HL-60/S4 treated with phorbol 12-myristate 13-acetate at 8.2 ng/mL for 4 days and 3 days (cell line): ENCODE data around the gene FLRT1.

Experiments
- in situ Hi-C: fragments of 300-500 bp; cut with MboI; formaldehyde crosslinking; loops from 2 replicates; pipeline ENCODE4 v1.15.0; 2022; ENCODE audit warnings: low sequenced_read_pairs

FLRT1 gene

DNA sequence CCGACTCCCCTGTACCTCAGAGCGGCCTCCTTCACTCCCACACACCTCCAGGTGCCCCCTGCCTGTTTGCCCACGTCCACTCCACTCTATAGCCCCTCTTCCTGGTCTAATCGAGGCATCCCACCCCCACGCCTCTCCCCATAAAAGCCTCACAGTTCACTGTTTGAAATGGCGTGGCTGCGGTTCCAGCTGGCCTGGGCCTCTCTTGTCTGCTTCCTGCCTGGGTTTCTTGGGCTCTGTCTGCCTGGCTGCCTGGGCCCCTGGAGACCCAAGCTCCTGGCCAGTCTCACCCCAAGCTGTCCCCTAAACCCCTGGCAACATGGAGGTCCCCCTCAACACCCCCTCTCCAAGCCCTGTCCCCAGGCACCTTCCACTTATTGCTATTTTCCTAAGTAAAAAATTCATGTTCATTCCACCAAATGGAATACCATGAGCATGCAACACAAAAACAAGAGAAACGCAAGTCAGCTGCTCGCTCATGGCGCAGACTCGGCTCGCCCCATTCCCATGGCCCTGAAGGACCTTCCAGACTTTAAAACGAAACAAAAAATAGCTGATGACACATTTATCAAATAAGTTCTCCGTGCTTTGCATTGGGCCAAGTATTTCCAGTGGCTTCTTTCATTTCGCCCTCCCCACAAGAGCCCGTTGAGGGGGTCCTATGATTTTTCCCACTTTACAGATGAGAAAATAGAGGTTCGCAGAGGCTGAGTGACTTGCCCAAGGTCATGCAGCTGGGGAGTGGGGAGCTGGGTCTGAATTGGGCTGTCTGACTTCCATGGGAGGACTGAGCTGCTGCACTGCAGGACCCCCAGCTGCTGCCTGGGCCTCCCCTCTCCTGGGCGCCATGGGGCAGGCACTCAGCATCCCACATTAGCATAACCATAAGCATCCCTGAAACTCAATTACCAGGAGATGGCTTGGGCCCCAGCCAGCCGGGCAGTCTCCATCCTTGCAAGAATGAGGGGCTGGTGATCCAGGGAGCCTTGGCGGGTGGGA is 11.7 kb upstream of the FLRT1 start:
- in situ Hi-C loops: no loop called here

- in situ Hi-C loops: no loop called here
Observed at GRCh38 chr11:64025205-64025604, 10.5 kb upstream of the FLRT1 start.

DNA sequence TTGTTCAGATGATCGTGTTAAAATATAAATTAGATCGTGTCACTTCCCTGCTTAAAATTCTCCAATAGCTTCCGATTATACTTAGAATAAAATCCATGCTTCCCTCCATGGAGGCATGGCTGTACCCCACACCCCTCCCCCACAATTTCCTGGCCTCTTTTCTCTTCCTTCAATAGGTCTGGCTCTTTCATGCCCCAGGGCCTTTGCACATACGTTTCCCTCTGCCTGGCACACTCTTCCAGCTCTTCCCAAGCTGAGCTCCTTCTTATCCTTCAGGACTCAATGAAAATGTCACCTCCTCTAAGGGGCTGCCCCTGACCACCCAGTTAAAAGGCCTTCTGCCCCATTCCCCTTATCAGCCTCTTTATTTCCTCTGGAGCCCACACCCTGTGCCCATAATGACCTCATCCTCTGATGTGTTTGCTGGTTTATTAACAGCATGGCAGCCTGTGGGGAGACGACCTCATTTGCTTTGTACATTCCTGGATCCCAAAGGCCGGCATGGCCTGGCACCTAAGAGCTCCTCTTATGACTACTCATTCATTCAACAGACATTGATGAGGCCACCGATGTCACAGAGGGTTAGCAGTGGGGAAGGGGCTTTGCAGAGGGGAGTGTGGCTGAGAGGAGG is 9.0 kb upstream of the FLRT1 start:
- in situ Hi-C loops: no loop called here

DNA sequence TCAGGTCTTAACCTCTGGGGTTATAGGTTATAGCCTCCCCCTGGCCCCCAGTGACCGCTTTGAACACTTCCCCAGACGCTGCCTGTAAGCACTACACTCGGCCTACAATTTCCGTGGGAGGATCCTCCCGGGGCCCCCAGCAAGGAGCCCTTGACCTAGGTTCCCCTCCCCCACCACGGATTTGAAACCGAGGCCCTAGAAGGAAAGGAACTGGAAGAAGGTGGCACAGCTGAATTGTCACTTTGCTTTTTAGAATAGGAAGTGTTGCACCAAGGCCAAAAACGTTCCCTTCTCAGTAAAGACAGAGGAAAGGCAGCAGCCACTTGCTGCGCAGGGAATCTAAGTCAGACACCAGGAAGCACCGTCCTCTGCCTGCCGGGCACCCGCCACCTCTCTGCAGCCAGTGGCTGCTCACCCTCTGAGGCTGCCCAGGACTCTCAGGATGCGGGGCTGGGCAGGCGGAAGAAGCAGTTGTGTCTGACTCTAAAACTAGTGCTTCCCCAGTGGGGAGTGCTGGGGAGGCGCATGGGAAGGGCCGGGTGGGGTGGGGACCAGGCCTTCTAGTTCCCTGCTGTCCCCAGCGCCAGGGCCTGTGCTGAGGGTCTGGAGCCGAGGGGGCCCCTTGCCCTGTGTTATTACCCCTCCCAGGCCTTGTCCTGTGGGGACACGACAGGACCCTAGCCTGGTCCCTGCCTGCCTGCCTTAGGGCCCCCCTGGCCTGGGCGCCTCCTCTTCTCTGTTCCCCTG is 7.9 kb upstream of the FLRT1 start:
- in situ Hi-C loops: no loop called here

DNA sequence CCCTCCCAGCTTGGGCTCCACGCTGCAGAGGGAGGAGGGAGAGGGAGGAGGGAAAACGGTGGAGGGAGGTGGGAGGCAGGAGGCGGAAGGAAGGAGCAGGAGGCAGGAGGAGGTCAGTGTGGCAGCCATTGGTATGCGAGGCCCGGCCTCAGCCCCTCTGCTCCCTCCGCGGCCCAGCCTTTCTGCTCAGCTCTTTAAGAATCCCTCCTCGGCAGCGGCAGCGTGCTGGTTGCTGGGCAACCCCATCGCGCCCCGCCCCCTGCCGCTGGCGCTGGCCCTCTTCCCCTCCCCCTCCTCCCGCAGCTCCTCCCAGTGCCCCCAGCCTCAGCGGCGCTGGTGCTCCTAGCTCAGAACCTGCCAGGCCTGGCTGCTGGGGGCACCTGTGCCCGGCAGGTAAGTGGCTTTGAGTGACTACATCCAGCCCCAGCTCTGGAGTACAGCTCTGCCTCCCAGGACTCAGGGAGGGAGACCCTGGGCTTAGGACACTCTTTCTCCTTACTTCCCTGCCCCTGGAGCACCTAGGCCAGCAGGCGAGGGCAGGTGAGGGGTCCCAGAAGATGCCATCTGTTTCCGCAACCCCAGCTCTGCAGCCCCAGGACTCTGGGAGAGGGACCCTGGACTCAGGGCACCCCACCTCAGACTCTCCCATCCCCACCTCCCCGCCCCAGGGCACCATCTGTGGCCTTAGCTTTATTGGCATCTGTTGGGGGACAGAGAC is 7.2 kb upstream of the FLRT1 start:
- in situ Hi-C loops: no loop called here

DNA sequence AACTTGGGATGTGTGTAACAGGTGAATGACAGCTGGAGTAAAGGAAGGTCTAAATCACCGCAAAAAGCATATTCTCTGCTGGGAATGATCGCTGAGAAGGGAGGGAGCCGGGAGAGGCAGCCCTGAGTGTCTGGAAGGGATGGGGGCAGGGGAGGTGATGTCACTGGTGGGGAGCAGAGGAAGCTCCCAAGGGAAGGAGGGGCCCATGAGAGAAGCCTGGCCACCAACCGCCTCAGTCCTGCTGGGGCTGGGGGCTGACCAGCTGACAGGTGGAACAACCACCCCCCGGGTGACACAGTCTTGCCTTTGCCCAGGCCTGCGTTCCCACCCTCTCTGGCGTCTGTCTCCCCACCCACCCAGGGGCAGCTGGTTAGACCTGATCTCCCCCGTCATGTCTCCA is 6.0 kb upstream of the FLRT1 start:
- in situ Hi-C loops: no loop called here

DNA sequence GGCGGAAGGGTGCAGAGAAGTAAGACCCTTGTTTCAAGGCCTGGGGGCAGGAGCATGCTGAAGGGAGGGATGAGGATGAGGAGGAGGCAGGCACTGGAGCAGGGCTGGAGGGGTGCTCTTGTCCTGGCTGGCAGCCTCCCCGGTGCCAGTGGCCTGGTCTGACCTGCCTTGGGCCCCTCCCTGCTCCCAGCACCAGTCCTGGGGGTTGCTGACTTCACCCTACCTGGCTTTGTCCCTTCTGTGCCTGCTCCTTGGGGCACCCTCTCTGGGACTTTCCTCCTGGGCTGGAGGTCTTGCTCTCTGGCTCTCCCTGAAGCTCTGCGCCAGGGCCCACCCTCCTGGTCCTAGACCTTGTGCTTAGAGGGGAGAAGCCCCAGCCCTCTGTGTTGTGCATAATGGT is 4.7 kb upstream of the FLRT1 start:
- in situ Hi-C loops: no loop called here

GRCh38 chr11:64032050-64032449 is 3.7 kb upstream of the FLRT1 start:
- in situ Hi-C loops: no loop called here

DNA sequence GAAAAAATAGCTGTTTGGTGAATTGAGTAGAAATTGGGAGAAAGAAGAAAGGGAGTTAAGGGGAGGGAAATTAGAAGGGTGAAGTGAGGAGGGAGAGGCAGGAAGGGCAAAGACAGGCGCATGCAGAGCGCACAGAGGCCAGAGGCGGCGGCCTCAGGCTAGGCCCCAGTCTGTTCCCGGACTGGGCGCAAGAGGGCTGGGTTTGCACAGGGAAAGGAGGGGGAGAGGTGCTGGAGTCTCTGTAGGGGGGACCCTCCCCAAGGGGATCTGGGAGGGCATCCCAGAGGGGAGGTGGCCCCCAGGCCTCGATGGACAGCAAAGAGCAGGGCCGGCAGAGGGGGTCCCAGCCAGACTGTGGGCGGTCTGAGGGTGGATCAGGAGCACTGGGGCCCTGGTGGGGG is 1.3 kb upstream of the FLRT1 start:
- in situ Hi-C loops: no loop called here

GRCh38 chr11:64035081-64035524 is 628 bp upstream of the FLRT1 start:
- in situ Hi-C loops: no loop called here

DNA sequence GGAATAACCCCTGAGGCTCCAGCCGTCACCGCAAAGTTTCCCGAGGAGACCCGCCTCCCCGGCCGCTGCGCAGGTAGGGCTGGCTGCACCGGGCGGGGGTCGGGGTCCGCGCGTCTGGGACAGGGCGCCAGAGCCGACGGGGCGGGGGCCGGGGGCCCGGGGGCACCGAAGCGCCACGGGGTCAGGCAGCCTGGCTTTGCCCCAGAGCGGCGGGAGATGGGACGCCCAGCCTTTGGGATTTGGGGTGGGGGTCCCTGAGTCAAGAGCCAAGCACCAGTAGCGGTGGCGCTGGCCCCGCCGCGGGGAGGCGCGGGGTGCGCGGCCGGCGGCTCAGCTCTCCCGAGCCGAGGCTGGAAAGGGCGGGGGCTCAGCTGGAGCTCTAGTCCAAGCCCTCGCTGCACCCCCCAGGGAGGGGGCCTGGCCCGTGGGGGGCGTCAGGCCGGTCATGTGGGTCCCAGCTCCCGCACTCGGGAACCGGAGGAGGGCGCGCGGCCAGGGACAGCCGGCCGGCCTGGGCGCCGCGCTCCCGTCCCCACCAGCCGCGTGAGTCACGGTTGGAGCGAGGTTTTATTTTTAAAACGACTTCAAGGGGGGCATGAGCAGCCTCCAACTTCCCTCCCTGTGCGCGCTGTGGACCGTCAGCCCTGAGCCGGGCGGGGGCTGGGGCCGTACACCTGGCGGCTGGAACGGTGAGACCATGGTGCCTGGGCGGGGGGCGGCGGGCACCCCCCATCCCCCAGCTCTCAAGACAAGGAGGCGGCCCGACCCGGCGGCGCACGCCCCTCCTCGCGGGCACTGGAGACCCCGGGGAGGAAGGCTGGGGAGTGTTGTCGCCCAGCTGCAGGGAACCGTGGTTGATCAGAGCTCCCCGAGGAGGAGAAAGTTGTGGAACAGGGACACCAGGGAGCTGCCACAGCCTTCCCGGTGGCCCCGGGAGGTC is 626 bp downstream of the FLRT1 start:
- in situ Hi-C loops: no loop called here

DNA sequence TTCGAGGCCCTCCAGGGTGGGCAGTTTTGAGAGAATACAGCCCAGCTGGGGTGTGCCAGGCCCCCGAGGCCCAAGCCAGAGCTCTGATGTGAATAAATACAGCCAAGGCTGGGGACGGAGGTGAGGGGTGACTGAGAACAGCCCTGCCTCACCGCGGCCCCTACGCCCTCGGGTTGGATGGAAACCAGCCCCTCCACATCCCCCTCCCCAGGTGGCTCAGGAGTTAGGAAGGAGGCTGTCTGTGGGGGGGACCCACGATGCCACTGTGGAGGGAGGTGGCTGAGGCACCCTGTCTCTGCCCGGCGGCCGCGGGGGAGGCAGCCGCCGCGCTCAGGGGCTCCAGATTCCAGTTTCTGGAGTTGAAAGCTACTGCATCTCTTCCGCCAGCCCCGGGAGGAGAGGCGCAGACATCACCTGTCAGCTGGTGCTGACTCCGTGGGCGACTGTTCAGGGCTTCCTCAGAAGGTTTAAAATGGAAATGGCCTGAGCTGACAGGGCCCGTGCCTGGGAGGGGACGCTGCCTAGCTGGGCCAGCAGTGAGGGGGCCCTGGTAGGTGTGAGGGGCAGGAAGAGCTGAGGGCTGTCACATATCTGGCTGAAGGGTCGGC is 1.4 kb downstream of the FLRT1 start:
- in situ Hi-C loops: no loop called here

DNA sequence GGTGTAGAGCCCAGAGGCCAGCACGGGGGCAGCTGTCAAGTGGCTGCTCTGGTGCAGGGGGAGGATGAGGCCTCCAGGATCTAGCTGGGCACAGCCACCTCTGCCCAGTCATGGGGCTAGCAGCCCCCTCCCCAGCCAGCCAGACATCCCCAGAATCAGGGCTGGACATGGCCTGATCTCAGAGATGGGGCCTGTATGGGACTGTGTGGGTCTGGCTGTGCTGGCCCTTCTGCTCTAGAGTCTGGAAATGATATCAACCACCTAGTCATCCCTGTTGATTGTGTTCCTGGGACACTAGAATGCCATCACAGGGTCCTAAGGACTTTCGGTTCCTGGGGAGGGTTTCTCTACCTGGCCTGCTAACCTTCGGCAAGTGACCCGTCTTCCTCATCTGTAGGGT is 2.8 kb downstream of the FLRT1 start:
- in situ Hi-C loops: no loop called here

DNA sequence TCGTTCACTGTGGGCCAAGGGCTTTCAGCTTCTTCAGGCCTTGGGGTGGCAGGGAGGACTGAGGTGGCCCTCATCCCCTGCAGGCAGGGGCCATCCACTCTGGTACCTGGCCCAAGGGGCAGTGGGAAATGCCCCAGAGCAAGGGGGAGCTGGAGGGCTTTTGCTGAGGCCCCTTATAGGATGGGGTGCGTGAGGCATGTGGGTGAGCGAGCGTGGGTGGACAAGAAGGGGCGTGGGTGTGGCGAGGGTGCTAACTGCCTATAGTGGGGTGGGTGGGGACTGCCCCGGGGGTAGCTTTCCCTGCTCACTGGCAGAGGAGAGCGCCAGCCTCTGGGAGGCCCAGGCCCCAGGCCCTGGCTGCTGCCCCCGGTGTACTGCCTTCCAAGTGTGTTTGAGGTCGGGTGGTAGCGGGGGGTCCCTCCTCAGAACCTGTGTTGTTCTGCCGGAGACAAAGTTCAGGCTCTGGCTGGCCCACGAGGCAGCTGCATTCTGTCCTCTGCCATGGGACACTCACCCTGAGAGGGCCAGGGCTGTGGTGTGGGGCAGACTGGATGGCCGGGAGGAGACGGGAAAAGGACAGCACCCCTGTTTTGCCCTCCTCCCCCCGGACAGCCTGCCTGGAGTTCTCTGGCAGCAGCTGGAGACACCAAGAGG is 3.4 kb downstream of the FLRT1 start:
- in situ Hi-C loops: no loop called here

DNA sequence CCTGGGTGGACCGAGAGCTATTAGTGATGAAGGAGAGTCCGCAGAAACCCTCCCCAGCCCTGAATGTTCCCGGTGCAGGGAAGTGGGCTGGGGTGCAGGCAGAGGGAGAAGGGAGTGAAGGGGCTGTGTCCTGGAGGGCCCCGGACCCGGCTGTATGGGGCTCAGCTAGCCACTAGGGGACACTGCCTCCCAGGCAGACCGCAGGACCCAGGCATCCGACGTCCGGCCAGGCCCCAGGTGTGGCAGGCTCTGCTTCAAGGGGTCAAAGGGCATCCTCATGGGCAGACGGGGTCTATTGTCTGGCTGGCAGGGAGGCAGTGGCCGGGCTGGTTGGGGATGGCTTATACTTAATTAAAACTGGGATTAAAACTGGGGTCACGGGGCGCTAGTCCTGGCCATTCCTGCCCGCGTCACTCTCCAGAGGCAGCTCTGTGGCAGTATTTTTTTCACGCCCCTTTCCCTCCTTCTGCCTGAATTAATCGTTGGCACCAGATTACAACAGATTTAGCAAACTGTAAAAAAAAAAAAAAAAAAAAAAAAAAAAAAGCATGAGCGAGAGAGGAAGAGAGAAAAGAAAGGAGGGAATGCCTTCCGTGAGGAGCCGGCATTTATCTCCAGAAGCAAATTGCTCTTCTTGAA is 5.1 kb downstream of the FLRT1 start:
- in situ Hi-C loops: no loop called here

DNA sequence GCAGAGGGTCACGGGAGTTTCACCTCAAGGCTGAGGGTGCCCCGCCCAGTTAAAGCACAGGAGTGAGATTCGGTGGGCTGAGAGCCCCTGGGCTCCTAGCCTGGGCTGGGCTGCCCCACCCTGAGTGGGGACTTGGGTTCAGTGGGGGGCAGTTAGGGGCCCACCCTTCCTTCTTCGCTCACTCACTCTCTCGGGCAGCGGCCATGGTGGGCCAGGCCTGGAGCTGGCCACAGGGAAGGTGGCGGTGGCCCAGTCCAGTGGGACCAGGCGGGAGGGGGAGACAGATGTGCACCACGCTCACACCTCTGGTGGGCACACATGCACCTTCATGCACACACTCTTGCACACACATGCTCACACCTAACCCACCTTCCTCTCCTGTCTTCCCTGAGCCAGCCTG is 6.1 kb downstream of the FLRT1 start:
- in situ Hi-C loops: no loop called here

DNA sequence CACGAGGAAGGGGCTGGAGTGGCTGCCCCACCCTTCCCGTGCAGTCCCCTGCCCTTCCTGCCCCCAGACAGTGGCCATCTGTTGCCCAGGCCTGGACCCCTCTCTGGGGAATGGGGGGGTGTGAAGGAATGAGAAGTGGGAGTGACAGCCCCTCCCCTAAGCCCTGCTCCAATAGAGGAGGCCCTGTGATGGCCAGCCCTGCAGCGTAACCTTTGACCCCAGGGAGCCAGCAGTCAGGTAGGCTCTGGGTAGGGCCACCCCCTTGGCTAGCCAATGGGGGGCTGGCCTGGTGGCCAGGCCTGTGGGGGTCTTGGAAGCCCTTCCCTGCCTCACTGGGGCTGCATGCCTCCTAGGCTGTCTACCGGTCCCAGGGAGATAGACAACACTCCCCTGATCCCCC is 6.6 kb downstream of the FLRT1 start:
- in situ Hi-C loops: no loop called here

GRCh38 chr11:64043545-64043944 is 7.8 kb downstream of the FLRT1 start:
- in situ Hi-C loops: no loop called here
